GM04504 (cell line): ENCODE results near the gene RCBTB1.
A peak's percentile ranks its signal among the peaks of the same experiment; 100 is the strongest.
"Not testable (repeated sequence)": the region's sequence is repeated elsewhere in the genome, so short reads cannot be mapped to it uniquely, and the experiment has no call there.

Source experiments
- DNase-seq: peaks from one replicate; pipeline ENCODE4 v3.0.0-alpha.2; 2012; ENCODE audit warnings: low read depth

The RCBTB1 gene

DNA sequence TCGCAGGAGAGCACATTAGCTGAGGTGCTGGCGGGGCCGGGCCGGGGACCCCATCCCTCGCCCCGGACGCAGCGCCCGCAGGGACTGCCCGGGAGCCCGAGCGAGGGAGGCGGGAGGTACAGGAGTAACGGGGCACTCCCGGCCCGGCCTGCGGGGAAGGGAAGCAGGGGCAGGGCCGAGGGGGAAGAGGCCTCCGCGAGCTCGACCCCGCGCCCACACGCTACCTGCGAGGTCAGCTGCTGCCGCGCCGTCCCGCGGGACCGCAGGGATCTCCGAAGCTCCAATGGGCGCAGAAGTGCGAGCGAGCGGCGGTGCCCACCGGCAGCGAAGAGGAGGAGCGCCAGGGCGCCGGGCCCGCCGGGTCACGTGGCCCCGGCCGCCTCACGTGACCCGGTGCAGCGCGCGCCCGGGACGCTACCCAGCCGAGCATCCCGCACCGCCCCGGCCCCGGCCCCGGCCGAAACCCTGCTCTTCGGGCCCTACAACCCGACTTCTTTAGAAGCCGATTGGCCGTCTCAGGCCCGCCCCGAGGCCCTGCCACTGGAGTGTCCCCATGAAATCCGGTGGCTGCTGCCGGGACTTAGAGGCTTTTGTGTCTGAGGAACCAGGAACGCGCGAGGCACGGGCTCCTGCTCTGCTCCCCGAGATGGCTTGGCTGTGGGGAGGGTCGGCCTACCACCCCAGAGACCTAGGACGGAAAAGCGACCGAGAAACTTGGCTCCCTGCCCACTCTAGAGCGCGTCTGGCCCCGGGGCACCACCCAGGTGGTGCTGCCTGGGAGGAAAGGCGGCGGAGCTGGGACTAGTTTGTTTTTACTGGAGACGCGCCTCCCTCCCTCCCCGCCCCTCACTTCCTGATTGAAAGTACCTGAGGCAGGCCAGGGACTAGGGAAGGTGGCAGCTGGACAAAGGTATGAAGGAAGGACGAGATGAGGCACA, at the start of gene RCBTB1:
Gene RCBTB1, minus strand, starts transcription at position 339 of the 938 bp plus-strand sequence. CDS start 18,279 bp downstream, outside the sequence.
- peak; percentile 26 for DNase-seq

DNA sequence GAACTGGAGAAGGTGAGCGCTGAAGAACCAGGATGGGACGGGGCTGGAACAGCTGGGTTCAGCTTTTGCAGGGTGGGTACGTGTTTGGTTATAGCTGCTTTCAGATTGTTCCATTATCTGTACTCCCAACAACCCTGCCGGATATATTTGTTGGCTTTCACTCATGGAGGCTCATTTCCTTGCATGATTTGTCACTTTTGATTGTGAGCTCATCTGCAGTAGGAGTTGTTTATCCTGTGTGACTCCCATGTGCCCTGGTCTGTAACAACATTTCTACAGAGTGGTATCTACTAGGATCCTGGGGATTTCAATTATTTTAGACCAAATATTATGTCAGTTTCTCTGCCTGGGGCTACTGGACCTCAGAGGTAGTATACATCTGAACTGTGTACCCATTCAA, 48.4 kb upstream of the RCBTB1 start:
- no peak for DNase-seq

DNA sequence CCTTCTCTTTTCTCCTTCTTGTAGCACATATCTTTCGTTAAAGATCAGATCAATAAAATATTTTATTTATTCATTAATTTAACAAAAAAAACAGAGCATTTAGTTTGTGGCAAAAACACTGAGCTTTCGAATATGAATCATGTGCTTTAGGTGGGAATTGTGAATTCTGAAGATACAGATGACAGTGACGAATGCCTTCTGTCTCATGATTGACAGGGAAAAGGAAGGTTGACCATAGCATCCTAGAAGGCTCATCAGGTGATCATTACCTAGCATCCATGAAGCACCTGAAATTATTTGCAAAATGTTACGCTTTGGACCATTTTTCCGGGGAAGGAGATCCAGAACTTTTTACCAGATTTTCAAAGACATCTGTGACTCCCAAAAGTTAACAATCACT, 46.8 kb upstream of the RCBTB1 start:
- DNase-seq, result no peak

- DNase-seq, result no peak
Measured at GRCh38 chr13:49630580-49630979, 45.2 kb upstream of the RCBTB1 start.

GRCh38 chr13:49629947-49630346, 44.6 kb upstream of the RCBTB1 start:
- no peak for DNase-seq

- no peak for DNase-seq
Measured at GRCh38 chr13:49629196-49629938, 44.0 kb upstream of the RCBTB1 start.

GRCh38 chr13:49627831-49628652, 42.7 kb upstream of the RCBTB1 start, which contains the start of gene ARL11:
Gene ARL11 (plus strand): TSS chr13:49628507. CDS start chr13:49630448, 1,941 bp downstream.
- DNase-seq, result no peak

DNA sequence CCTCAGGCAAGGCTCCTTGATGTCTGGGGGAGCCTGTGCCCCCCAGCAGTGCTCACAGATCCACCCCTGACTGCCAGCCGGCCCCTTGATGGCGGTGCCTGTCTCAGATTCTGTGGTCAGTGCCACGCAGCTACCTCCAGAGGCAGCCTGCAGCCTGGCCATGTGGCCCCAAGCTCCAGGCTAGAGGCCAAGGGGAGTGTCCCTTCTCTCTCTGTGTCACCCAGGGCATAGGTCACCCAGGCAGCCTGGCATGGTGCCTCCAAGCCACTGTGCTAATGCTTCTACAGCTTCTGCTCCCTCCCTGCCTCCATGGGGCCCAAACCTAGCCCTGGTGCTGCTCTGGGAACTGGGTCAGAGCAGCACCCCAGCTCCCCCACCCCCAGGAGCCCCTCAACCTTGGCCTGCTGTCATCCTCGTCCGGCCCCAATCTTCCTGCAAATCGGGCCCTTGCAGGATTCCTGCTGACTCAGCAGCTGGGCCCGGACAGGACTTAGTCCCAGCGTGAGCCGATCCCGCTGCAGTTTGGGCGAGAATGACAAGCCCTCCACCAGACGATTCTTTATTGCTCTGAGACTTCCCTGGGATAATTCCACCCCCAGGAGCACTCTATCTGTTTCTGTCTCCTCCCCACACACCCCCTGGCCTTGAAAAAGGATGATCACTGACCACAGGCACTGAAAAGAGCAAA, 40.2 kb upstream of the RCBTB1 start:
- DNase-seq, result no peak

DNA sequence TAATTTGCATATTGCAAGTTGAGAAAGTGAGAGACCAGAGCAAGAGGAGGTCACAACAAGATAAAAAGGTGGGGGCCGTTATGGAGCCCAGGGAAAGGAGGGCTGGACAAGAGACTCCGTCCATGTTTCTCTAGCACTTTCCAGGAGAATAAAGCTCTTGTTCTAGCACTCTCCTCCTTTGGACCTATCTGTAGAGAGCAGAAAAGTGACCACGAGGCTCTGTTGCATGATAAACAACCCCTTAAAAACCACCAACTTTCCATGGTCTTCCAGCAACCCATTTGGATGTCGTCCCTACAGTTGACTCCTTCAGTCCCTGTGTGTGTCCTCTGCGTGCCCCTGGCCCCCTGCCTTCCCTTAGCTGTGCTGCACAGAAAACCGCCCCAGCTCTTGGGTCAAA, 38.9 kb upstream of the RCBTB1 start:
- DNase-seq, result no peak

- DNase-seq, result no peak
Measured at GRCh38 chr13:49622174-49622946, 37.0 kb upstream of the RCBTB1 start.

GRCh38 chr13:49620170-49620621, 34.8 kb upstream of the RCBTB1 start:
- DNase-seq, result no peak

GRCh38 chr13:49616676-49617065, 31.3 kb upstream of the RCBTB1 start:
- DNase-seq, result no peak

DNA sequence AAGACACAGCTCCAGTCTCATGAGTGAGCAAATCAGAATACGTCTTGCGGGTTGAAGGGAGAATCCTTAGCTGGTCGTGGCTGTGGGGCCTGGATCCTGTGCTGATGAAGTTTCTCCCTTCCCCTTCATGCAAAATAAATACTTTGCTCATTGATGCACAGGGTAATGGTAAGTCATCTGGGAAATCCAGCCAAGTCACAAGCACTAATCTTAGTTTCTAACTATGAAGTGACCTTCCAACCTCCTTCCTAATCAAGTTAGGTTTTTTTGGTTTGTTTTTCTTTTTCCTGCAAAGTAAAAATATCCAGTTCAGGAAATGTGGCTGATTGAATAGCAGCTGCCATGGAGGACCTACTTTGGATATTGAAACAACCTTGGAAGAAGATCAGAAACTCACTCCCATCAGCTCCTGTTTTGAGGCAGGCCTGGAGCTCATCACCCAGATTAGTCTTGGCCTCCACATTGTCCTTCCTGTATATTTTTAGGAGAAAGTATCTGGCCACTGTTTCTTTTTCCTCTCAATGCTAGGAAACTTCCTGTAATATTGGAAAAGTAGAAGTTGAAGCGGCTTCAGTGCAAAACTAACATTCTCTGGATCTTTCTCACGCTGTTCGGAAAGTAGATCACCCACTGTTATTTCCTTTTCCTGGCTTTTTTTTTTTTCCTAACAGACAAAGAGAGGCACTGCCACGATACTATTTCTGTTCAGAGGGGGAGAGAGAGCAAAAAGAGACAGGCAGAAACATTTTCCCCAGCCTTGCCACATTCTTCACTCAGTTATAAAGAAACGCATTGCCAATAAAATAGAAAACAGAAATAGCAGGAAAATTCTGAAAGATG, 30.7 kb upstream of the RCBTB1 start:
- no peak for DNase-seq

DNA sequence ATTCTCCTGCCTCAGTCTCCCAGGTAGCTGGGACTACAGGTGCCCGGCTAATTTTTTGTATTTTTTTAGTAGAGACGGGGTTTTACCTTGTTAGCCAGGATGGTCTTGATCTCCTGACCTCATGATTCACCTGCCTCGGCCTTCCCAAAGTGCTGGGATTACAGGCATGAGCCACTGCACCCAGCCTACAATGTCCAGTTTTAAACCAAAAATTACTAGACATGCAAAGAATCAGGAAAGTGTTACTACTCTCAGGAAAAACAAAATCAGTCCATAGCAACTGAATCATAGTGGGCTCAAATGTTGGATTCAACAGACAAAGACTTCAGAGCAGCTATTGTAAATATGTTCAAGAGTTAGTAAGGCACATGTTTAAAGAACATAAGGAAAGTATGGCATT, 26.7 kb upstream of the RCBTB1 start:
- not testable (repeated sequence) for DNase-seq

GRCh38 chr13:49610176-49610575, 24.8 kb upstream of the RCBTB1 start:
- no peak for DNase-seq

GRCh38 chr13:49608651-49609331, 23.4 kb upstream of the RCBTB1 start:
- no peak for DNase-seq

- no peak for DNase-seq
Measured at GRCh38 chr13:49607761-49608160, 22.4 kb upstream of the RCBTB1 start.

- DNase-seq, result peak; percentile 69
Measured at GRCh38 chr13:49606747-49607648, 21.6 kb upstream of the RCBTB1 start.
